K562 (cell line): ENCODE results near the gene CDC20. TPM values are rescaled to one million over a fixed set of nuclear protein-coding genes. Genes with fewer than 3 reads are reported as not detected.

Experiments used
- ATAC-seq: fragments of 200-7000 bp; cut with Tn5 transposase; 3 replicates; pipeline ENCODE4 v1.9.1; 2020; ENCODE audit warnings: moderate library complexity
- BruUV-seq: library from RNA; stranded (reverse); fragments of 400-500 nt; replicated peaks from 2 replicates; lab custom pipeline; 2021; lab: Mats Ljungman, UMichigan
- CTCF ChIA-PET: fragments of 300-600 bp; formaldehyde crosslinking; extraction: SDS; loops from one replicate; lab custom pipeline; 2021; ENCODE audit warnings: low intra/inter-chr PET ratio; lab: Yijun Ruan, JAX
- POLR2A ChIA-PET: fragments of 300-600, 350-650 bp; sonication (Branson Sonifier 250); formaldehyde crosslinking; extraction: SDS; loops from one replicate; lab custom pipeline; 2021; ENCODE audit warnings: antibody characterized with exemption, inconsistent platforms; lab: Yijun Ruan, JAX
- DNase-seq, 4 experiments: peaks; one replicate each; pipeline versions ENCODE4 v3.0.0 to v3.0.0-alpha.2; 2011 to 2018; ENCODE audit warnings: low spot score in 3 of 4, mixed read lengths in 3 of 4; ENCODE audit errors: extremely low read depth in 1 of 4
- FAIRE-seq: peaks from 2 replicates; lab custom pipeline; 2011; peaks lifted over from hg19 to GRCh38; lab: Jason Lieb, UNC
- H2AFZ ChIP-seq: 2 replicates; pipeline ENCODE4 v1.6.0; 2011; ENCODE audit warnings: low read depth, low read length, control low read depth, inconsistent platforms
- H3K27ac ChIP-seq: fragments of 200-600 bp; 3 replicates; pipeline ENCODE4 v1.8.0; 2011; ENCODE audit warnings: low read depth, mild to moderate bottlenecking, control low read depth, inconsistent platforms, low read length, moderate library complexity, mixed read lengths; ENCODE audit errors: extremely low read depth
- H3K27me3 ChIP-seq, 2 experiments: fragments of 300-600 bp in 1 of 2; 2 replicates in 1 of 2; 3 replicates in 1 of 2; pipeline versions ENCODE4 v1.6.0 to v1.8.0; 2011; ENCODE audit warnings: inconsistent platforms in 2 of 2, low read length in 2 of 2, mild to moderate bottlenecking in 1 of 2, mixed read lengths in 1 of 2, moderate library complexity in 1 of 2; ENCODE audit not compliant: control insufficient read depth in 2 of 2, insufficient read depth in 2 of 2
- H3K36me3 ChIP-seq: fragments of 300-600 bp; 3 replicates; pipeline ENCODE4 v1.8.0; 2011; ENCODE audit warnings: mild to moderate bottlenecking, low read length, inconsistent platforms; ENCODE audit not compliant: control insufficient read depth, insufficient read depth
- H3K4me1 ChIP-seq, 2 experiments: fragments of 200-600 bp in 1 of 2; replicated peaks in 1 of 2; 2 replicates in 1 of 2; 3 replicates in 1 of 2; pipeline versions ENCODE4 v1.5.1 to v1.8.0; 2011; ENCODE audit warnings: inconsistent platforms in 2 of 2, low read length in 2 of 2, mild to moderate bottlenecking in 1 of 2, mixed read lengths in 1 of 2, moderate library complexity in 1 of 2; ENCODE audit not compliant: control insufficient read depth in 2 of 2, insufficient read depth in 2 of 2
- H3K4me2 ChIP-seq: 2 replicates; pipeline ENCODE4 v1.6.1; 2011; ENCODE audit warnings: low read length, control low read depth, inconsistent platforms, mixed read lengths; ENCODE audit not compliant: insufficient read depth
- H3K4me3 ChIP-seq: fragments of 200-600 bp; sonication (generic), shearing (Covaris generic); 2 replicates; pipeline ENCODE4 v1.5.1; 2016; ENCODE audit warnings: control low read depth, inconsistent platforms
- H3K79me2 ChIP-seq: fragments of 200-600 bp; 3 replicates; pipeline ENCODE4 v1.8.0; 2011; ENCODE audit warnings: low read length, inconsistent platforms; ENCODE audit not compliant: control insufficient read depth, insufficient read depth
- H3K9ac ChIP-seq, 2 experiments: 2 replicates each; pipeline versions ENCODE4 v1.6.0 to v1.6.1; 2011; ENCODE audit warnings: low read depth in 2 of 2, low read length in 2 of 2, control low read depth in 1 of 2, inconsistent platforms in 1 of 2, mild to moderate bottlenecking in 1 of 2, mixed read lengths in 1 of 2; ENCODE audit not compliant: insufficient read depth in 1 of 2
- H3K9me1 ChIP-seq: one replicate; pipeline ENCODE4 v1.6.0; 2011; ENCODE audit warnings: inconsistent platforms, mild to moderate bottlenecking, low read length, moderate library complexity; ENCODE audit not compliant: control insufficient read depth, insufficient read depth
- H3K9me3 ChIP-seq: replicated peaks from 2 replicates; pipeline ENCODE4 v1.5.1; 2011; ENCODE audit warnings: low read depth, low read length, inconsistent platforms; ENCODE audit not compliant: control insufficient read depth, insufficient read depth
- H4K20me1 ChIP-seq: replicated peaks from 2 replicates; pipeline ENCODE4 v1.6.1; 2011; ENCODE audit warnings: low read length, inconsistent platforms, mixed read lengths; ENCODE audit not compliant: control insufficient read depth, insufficient read depth
- GTF2F1 ChIP-seq: IDR thresholded peaks from 2 replicates; pipeline ENCODE4 v1.6.1; 2011; ENCODE audit warnings: low read depth, low read length, improper control_type of control experiment
- MEF2A ChIP-seq: IDR thresholded peaks from 2 replicates; pipeline ENCODE4 v1.6.1; 2011; ENCODE audit warnings: low read depth, mild to moderate bottlenecking, low read length, moderate library complexity; ENCODE audit not compliant: control insufficient read depth
- NFRKB ChIP-seq: fragments of 450-650 bp; IDR thresholded peaks from 2 replicates; pipeline ENCODE4 v1.6.1; 2016; ENCODE audit warnings: low read depth
- PHF20 ChIP-seq: fragments of 450-650 bp; IDR thresholded peaks from 2 replicates; pipeline ENCODE4 v1.6.1; 2018; ENCODE audit not compliant: partially characterized antibody
- RBM25 ChIP-seq: fragments of 200-400 bp; formaldehyde crosslinking; IDR thresholded peaks from 2 replicates; pipeline ENCODE4 v1.6.1; 2018; ENCODE audit warnings: low read length, low read depth, moderate library complexity; ENCODE audit not compliant: severe bottlenecking
- SP2 ChIP-seq: IDR thresholded peaks from 2 replicates; pipeline ENCODE4 v1.6.1; 2011; ENCODE audit warnings: mild to moderate bottlenecking, low read depth, low read length, moderate library complexity; ENCODE audit not compliant: poor library complexity, severe bottlenecking; ENCODE audit errors: extremely low read depth
- TAF9B ChIP-seq: fragments of 450-650 bp; IDR thresholded peaks from 2 replicates; pipeline ENCODE4 v1.6.1; 2018; ENCODE audit warnings: mild to moderate bottlenecking; ENCODE audit not compliant: partially characterized antibody
- TEAD4 ChIP-seq, 2 experiments: sonication (generic) in 1 of 2; formaldehyde crosslinking in 1 of 2; IDR thresholded peaks; 2 replicates each; pipeline versions ENCODE4 v1.6.1 to v1.8.0; 2012 to 2022; ENCODE audit warnings: borderline replicate concordance in 1 of 2, inconsistent platforms in 1 of 2, low read length in 1 of 2, mild to moderate bottlenecking in 1 of 2, missing genetic modification reagents in 1 of 2
- ZNF644 ChIP-seq: fragments of 200-800 bp; sonication (Bioruptor generic); IDR thresholded peaks from 2 replicates; pipeline ENCODE4 v1.6.1; 2016; ENCODE audit warnings: low read depth, missing genetic modification characterization, missing compliant biosample characterization
- WGBS: fragments of 100-300 bp; shearing (Covaris generic); methylation state at CpG from one replicate; pipeline ENCODE4 v1.1.6; 2016; ENCODE audit warnings: low coverage, mixed read lengths; ENCODE audit not compliant: insufficient coverage; ENCODE audit errors: missing lambda C conversion rate; 5-methylcytosine and 5-hydroxymethylcytosine counted together
- in situ Hi-C: fragments of 300-500 bp; cut with MboI; formaldehyde crosslinking; loops from 4 replicates; pipeline ENCODE4 v1.15.0; 2018; ENCODE audit warnings: inconsistent platforms, mixed read lengths
- intact Hi-C: fragments of 100-400 bp; cut with micrococcal nuclease; formaldehyde crosslinking; loops from 2 replicates; pipeline ENCODE4 v1.14.2; 2022
- polyA plus RNA-seq, 8 experiments: library from polyadenylated mRNA; depleted of rRNA in 4 of 8; stranded (reverse) in 5 of 8; unstranded in 3 of 8; fragments of >200 nt; fragmentation: Nextera tagmentation in 2 of 8; fragmentation: Illumina TruSeq in 1 of 8; extraction: Ambion mirVana in 2 of 8; extraction: Trizol in 1 of 8; gene quantifications; 2 replicates each; pipeline versions ENCODE4 v1.2.1 to v1.2.3, GENCODE V29; 2011 to 2014; ENCODE audit warnings: inconsistent platforms in 1 of 8, missing spikeins in 1 of 8
- total RNA-seq, 7 experiments: library from RNA; depleted of rRNA in 6 of 7; stranded (reverse); fragments of >200 nt in 6 of 7; fragmentation: Illumina TruSeq in 2 of 7; extraction: Trizol in 2 of 7; gene quantifications; 2 replicates each; pipeline versions ENCODE4 v1.2.1 to v1.2.3, GENCODE V29; 2011 to 2021; ENCODE audit warnings: low replicate concordance in 1 of 7
- TF ChIP-seq, protein P1 (sequence below), 2 experiments: fragments of 450-650 bp in 1 of 2; sonication (generic) in 1 of 2; formaldehyde crosslinking in 1 of 2; IDR thresholded peaks in 1 of 2; conservative IDR thresholded peaks in 1 of 2; 2 replicates each; pipeline versions ENCODE4 v1.6.1 to v1.8.1; 2016 to 2023; ENCODE audit warnings: mild to moderate bottlenecking in 2 of 2, moderate library complexity in 2 of 2, inconsistent platforms in 1 of 2, missing genetic modification reagents in 1 of 2
- TF ChIP-seq, protein P2 (sequence below): sonication (generic); formaldehyde crosslinking; IDR thresholded peaks from 2 replicates; pipeline ENCODE4 v1.8.1; 2023; ENCODE audit warnings: mild to moderate bottlenecking, missing genetic modification reagents
- TF ChIP-seq, protein P3 (sequence below): sonication (generic); formaldehyde crosslinking; IDR thresholded peaks from 2 replicates; pipeline ENCODE4 v1.8.0; 2023; ENCODE audit warnings: mild to moderate bottlenecking, missing genetic modification reagents
- TF ChIP-seq, protein P4 (sequence below): sonication (generic); formaldehyde crosslinking; IDR thresholded peaks from 2 replicates; pipeline ENCODE4 v1.8.0; 2022; ENCODE audit warnings: missing genetic modification reagents, mild to moderate bottlenecking, moderate library complexity, borderline replicate concordance

CDC20 gene
- total and polyA plus RNA-seq, 9 of the 15 experiments (the other 6 are each of a cell fraction or from before 2014, with no cell fraction given): 45.2 to 224 (median 121) TPM

DNA sequence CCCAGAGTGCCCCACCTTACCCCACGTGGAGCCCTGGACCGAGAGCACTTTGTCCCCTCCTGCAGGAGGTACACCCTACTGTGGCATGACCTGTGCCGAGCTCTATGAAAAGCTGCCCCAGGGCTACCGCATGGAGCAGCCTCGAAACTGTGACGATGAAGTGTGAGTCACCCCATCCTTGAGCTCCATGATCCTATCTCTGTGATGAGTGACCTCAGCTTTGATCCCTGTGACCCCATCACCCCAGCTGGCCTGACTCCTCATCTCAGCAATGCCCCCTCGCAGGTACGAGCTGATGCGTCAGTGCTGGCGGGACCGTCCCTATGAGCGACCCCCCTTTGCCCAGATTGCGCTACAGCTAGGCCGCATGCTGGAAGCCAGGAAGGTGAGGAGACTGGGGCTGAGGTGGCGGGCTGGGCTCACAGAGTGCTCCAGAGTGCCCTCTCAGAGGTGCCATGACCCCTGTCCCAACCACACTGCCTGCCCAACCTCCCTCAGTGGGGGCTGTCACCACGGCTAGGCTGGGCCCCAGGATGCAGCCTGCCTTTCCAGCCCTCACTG lies 37.4 kb upstream of the CDC20 start:
- Histone ChIP-seq H3K9ac (no peak overlapping the region), H3K4me2 (no peak overlapping the region), H4K20me1 (peaks cover 4% of the 10 kb centered on the region; the same call in 1 of the 2 replicates), H3K4me1 (peaks cover 3 to 11% of the 10 kb centered on the region in 2 experiments; a peak in 3 of 5 replicates), H3K27me3 (peaks cover 4 to 18% of the 10 kb centered on the region in 2 experiments; a peak in 2 of 5 replicates), H3K4me3 (no peak overlapping the region), H3K9me3 (peaks cover 6% of the 10 kb centered on the region; the same call in 1 of the 2 replicates), H2AFZ (no peak overlapping the region), H3K27ac (no peak overlapping the region), H3K9me1 (no peaks in the 10 kb centered on the region), H3K79me2 (no peaks in the 10 kb centered on the region), H3K36me3 (no peaks in the 10 kb centered on the region)
- FAIRE-seq: no peak
- ATAC-seq: peak; percentile 38; the same call in 2 of the 3 replicates
- POLR2A ChIA-PET: interaction anchor here (1.1 to 1.5 kb wide), 4 partner anchors 9 to 14 kb away, joined by 4 to 10 read pairs (median 5); no protein-coding TSS in a partner anchor
- 42% methylated on average over 15 of the region's 16 CpGs for WGBS
- BruUV-seq: no TSS peak
- CTCF ChIA-PET: no interaction called here
- intact Hi-C loops (no loop called here), in situ Hi-C loops (no loop called here)
- DNase-seq: peak; percentile 41 to 61 (median 58)
- TF ChIP-seq RBM25 (no peak), TAF9B (no peak), PHF20 (no peak), NFRKB (no peak), MEF2A (no peak), ZNF644 (no peak), GTF2F1 (no peak), SP2 (no peak), TEAD4 (IDR thresholded peaks at IDR 0.05; ENCODE audit: low read length) (no peak), TEAD4 (CRISPR knock-in tag; IDR thresholded peaks at IDR 0.05; ENCODE audit: borderline replicate concordance) (no peak)
- TF ChIP-seq, protein P1, sequence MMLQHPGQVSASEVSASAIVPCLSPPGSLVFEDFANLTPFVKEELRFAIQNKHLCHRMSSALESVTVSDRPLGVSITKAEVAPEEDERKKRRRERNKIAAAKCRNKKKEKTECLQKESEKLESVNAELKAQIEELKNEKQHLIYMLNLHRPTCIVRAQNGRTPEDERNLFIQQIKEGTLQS (IDR thresholded peaks at IDR 0.05): peak; percentile 89
- TF ChIP-seq, protein P1 (CRISPR knock-in tag; conservative IDR thresholded peaks at IDR 0.05): 0 out of 2 replicates have a peak, but pooled peaks have one; percentile 43
- TF ChIP-seq, protein P2, sequence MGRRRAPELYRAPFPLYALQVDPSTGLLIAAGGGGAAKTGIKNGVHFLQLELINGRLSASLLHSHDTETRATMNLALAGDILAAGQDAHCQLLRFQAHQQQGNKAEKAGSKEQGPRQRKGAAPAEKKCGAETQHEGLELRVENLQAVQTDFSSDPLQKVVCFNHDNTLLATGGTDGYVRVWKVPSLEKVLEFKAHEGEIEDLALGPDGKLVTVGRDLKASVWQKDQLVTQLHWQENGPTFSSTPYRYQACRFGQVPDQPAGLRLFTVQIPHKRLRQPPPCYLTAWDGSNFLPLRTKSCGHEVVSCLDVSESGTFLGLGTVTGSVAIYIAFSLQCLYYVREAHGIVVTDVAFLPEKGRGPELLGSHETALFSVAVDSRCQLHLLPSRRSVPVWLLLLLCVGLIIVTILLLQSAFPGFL (CRISPR knock-in tag): no peak
- TF ChIP-seq, protein P3, sequence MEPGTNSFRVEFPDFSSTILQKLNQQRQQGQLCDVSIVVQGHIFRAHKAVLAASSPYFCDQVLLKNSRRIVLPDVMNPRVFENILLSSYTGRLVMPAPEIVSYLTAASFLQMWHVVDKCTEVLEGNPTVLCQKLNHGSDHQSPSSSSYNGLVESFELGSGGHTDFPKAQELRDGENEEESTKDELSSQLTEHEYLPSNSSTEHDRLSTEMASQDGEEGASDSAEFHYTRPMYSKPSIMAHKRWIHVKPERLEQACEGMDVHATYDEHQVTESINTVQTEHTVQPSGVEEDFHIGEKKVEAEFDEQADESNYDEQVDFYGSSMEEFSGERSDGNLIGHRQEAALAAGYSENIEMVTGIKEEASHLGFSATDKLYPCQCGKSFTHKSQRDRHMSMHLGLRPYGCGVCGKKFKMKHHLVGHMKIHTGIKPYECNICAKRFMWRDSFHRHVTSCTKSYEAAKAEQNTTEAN (CRISPR knock-in tag): no peak
- TF ChIP-seq, protein P4, sequence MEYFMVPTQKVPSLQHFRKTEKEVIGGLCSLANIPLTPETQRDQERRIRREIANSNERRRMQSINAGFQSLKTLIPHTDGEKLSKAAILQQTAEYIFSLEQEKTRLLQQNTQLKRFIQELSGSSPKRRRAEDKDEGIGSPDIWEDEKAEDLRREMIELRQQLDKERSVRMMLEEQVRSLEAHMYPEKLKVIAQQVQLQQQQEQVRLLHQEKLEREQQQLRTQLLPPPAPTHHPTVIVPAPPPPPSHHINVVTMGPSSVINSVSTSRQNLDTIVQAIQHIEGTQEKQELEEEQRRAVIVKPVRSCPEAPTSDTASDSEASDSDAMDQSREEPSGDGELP: peak; percentile 80; the same call in 1 of the 2 replicates
